Forelimb muscle (tissue), 1 donor: Measurements from ENCODE around the gene EIF5A. TPM values are rescaled to one million over a fixed set of nuclear protein-coding genes. Genes with fewer than 3 reads are reported as not detected.

Experiments used
- DNase-seq: peaks from one replicate; pipeline ENCODE4 v3.0.0-alpha.2; 2013; ENCODE audit warnings: low read depth
- polyA plus RNA-seq: library from polyadenylated mRNA; unstranded; fragments of 120-200 nt; gene quantifications from one replicate; pipeline ENCODE4 v1.2.1, GENCODE V29; 2013; ENCODE audit not compliant: insufficient read length

Gene EIF5A
- polyA plus RNA-seq, 1 donor: 281 TPM

- no peak for DNase-seq
Observed at GRCh38 chr17:7313088-7313889, 5.9 kb downstream of the EIF5A start.

- no peak for DNase-seq
Observed at GRCh38 chr17:7313890-7314718, 6.7 kb downstream of the EIF5A start.

GRCh38 chr17:7314719-7315569 is 7.5 kb downstream of the EIF5A start, which contains the start of gene GPS2:
Gene GPS2 (minus strand): TSS chr17:7315360. CDS start chr17:7315052, 308 bp downstream.
- DNase-seq: no peak

GRCh38 chr17:7315570-7316235 is 8.3 kb downstream of the EIF5A start:
- DNase-seq: no peak

- DNase-seq: no peak
Observed at GRCh38 chr17:7317161-7317803, 9.9 kb downstream of the EIF5A start.

GRCh38 chr17:7318121-7318860 is 10.9 kb downstream of the EIF5A start:
- no peak for DNase-seq

GRCh38 chr17:7321466-7321865 is 14.0 kb downstream of the EIF5A start:
- DNase-seq: no peak

- no peak for DNase-seq
Observed at GRCh38 chr17:7322520-7323194, 15.2 kb downstream of the EIF5A start.

GRCh38 chr17:7323731-7324437 is 16.5 kb downstream of the EIF5A start:
- no peak for DNase-seq

- no peak for DNase-seq
Observed at GRCh38 chr17:7324438-7324779, 17.0 kb downstream of the EIF5A start.

GRCh38 chr17:7325031-7325528 is 17.7 kb downstream of the EIF5A start:
- DNase-seq: no peak

GRCh38 chr17:7326186-7326585 is 18.8 kb downstream of the EIF5A start:
- DNase-seq: no peak

GRCh38 chr17:7327056-7327455 is 19.6 kb downstream of the EIF5A start:
- DNase-seq: no peak

GRCh38 chr17:7327501-7327900 is 20.1 kb downstream of the EIF5A start:
- no peak for DNase-seq

- no peak for DNase-seq
Observed at GRCh38 chr17:7328009-7328408, 20.6 kb downstream of the EIF5A start.

GRCh38 chr17:7328840-7329373 is 21.5 kb downstream of the EIF5A start, which contains the start of gene NEURL4:
Gene NEURL4 (minus strand): TSS chr17:7329335. CDS start chr17:7329312, 23 bp downstream.
- DNase-seq: no peak

- peak; percentile 97 for DNase-seq
Observed at GRCh38 chr17:7329374-7329996, 22.1 kb downstream of the EIF5A start.
